IPS-18a (cell line): Measurements from ENCODE around the gene CIITA.
"Not testable (repeated sequence)": the region's sequence is repeated elsewhere in the genome, so short reads cannot be mapped to it uniquely, and the experiment has no call there.

ENCODE experiments used
- H3K27ac ChIP-seq: one replicate; pipeline ENCODE4 v1.5.1; 2013; ENCODE audit warnings: low read length
- H3K27me3 ChIP-seq: one replicate; pipeline ENCODE4 v1.6.1; 2013; ENCODE audit warnings: mild to moderate bottlenecking, low read length; ENCODE audit not compliant: control insufficient read depth, insufficient read depth
- H3K36me3 ChIP-seq: one replicate; pipeline ENCODE4 v1.6.1; 2013; ENCODE audit warnings: low read depth, low read length; ENCODE audit not compliant: control insufficient read depth
- H3K4me1 ChIP-seq: one replicate; pipeline ENCODE4 v1.6.1; 2013; ENCODE audit warnings: low read depth, low read length; ENCODE audit not compliant: control insufficient read depth
- H3K4me3 ChIP-seq: one replicate; pipeline ENCODE4 v1.5.1; 2013; ENCODE audit warnings: low read length
- H3K9ac ChIP-seq: one replicate; pipeline ENCODE4 v1.6.1; 2013; ENCODE audit warnings: mild to moderate bottlenecking, low read length, moderate library complexity
- H3K9me3 ChIP-seq: one replicate; pipeline ENCODE4 v1.6.1; 2013; ENCODE audit warnings: low read depth, low read length; ENCODE audit not compliant: control insufficient read depth

CIITA gene

GRCh38 chr16:10907757-10908045 lies 30.7 kb downstream of the CIITA start:
- no peaks in the 10 kb centered on the region for H3K36me3 ChIP-seq
- no peak overlapping the region for H3K9ac ChIP-seq
- no peaks in the 10 kb centered on the region for H3K9me3 ChIP-seq
- no peaks in the 10 kb centered on the region for H3K4me1 ChIP-seq
- no peaks in the 10 kb centered on the region for H3K27me3 ChIP-seq
- no peak overlapping the region for H3K27ac ChIP-seq
- no peak overlapping the region for H3K4me3 ChIP-seq

- no peak overlapping the region for H3K9ac ChIP-seq
- H3K27ac ChIP-seq = no peak overlapping the region
- no peaks in the 10 kb centered on the region for H3K36me3 ChIP-seq
- H3K4me3 ChIP-seq = no peak overlapping the region
- H3K9me3 ChIP-seq = no peaks in the 10 kb centered on the region
- no peaks in the 10 kb centered on the region for H3K27me3 ChIP-seq
- H3K4me1 ChIP-seq = no peaks in the 10 kb centered on the region
These were observed 34.3 kb downstream of the CIITA start for GRCh38 chr16:10911267-10911666.

- no peaks in the 10 kb centered on the region for H3K4me1 ChIP-seq
- no peak overlapping the region for H3K4me3 ChIP-seq
- H3K27ac ChIP-seq = no peak overlapping the region
- no peaks in the 10 kb centered on the region for H3K27me3 ChIP-seq
- H3K36me3 ChIP-seq = no peaks in the 10 kb centered on the region
- no peak overlapping the region for H3K9ac ChIP-seq
- no peaks in the 10 kb centered on the region for H3K9me3 ChIP-seq
These were observed 39.5 kb downstream of the CIITA start for GRCh38 chr16:10916534-10916933.

- Histone ChIP-seq H3K9ac (no peak overlapping the region), H3K27me3 (no peaks in the 10 kb centered on the region), H3K4me1 (no peaks in the 10 kb centered on the region), H3K27ac (no peak overlapping the region), H3K9me3 (no peaks in the 10 kb centered on the region), H3K4me3 (peak overlapping the region; percentile 7), H3K36me3 (no peaks in the 10 kb centered on the region)
These were observed 41.4 kb downstream of the CIITA start for GRCh38 chr16:10918294-10919002.

GRCh38 chr16:10919003-10919351 lies 42.0 kb downstream of the CIITA start:
- Histone ChIP-seq H3K9ac (no peak overlapping the region), H3K4me3 (no peak overlapping the region), H3K36me3 (no peaks in the 10 kb centered on the region), H3K4me1 (no peaks in the 10 kb centered on the region), H3K9me3 (no peaks in the 10 kb centered on the region), H3K27me3 (no peaks in the 10 kb centered on the region), H3K27ac (no peak overlapping the region)

DNA sequence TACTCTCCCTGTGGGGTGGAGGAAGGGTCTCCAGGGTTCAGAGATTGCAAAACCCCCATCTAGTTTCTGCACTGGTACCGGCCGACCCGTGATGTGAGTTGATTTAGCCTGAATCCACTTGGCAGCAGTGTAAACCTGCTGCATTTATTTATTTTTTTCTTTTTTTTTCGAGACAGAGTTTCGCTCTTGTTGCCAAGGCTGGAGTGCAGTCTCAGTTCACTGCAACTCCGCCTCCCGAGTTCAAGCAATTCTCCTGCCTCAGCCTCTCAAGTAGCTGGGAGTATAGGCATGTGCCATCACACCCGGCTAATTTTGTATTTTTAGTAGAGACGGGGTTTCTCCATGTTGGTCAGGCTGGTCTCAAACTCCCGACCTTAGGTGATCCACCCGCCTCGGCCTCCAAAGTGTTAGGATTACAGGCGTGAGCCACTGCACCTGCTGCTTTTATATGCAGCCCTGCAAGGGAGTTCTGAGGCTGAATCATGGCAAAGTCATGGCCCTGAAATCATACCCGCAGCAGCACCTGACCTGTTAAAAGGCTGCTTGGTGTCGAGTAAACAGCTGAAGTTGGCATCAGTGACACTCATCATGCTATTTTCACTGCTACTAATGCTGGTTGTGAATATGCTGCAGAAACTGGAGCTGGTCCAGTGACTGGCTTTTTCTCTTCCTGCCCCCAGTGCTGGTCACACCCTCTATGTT lies 43.9 kb downstream of the CIITA start:
- H3K36me3 ChIP-seq = no peaks in the 10 kb centered on the region

GRCh38 chr16:10921536-10922327 lies 44.7 kb downstream of the CIITA start:
- Histone ChIP-seq H3K9ac (no peak overlapping the region), H3K36me3 (no peaks in the 10 kb centered on the region), H3K27ac (no peak overlapping the region)

More for the DNA sequence above, 43.9 kb downstream of the CIITA start:
- no peaks in the 10 kb centered on the region for H3K27me3 ChIP-seq
- no peak overlapping the region for H3K27ac ChIP-seq
- no peak overlapping the region for H3K9ac ChIP-seq
- H3K4me1 ChIP-seq = no peaks in the 10 kb centered on the region
- H3K4me3 ChIP-seq = no peak overlapping the region
- no peaks in the 10 kb centered on the region for H3K9me3 ChIP-seq

DNA sequence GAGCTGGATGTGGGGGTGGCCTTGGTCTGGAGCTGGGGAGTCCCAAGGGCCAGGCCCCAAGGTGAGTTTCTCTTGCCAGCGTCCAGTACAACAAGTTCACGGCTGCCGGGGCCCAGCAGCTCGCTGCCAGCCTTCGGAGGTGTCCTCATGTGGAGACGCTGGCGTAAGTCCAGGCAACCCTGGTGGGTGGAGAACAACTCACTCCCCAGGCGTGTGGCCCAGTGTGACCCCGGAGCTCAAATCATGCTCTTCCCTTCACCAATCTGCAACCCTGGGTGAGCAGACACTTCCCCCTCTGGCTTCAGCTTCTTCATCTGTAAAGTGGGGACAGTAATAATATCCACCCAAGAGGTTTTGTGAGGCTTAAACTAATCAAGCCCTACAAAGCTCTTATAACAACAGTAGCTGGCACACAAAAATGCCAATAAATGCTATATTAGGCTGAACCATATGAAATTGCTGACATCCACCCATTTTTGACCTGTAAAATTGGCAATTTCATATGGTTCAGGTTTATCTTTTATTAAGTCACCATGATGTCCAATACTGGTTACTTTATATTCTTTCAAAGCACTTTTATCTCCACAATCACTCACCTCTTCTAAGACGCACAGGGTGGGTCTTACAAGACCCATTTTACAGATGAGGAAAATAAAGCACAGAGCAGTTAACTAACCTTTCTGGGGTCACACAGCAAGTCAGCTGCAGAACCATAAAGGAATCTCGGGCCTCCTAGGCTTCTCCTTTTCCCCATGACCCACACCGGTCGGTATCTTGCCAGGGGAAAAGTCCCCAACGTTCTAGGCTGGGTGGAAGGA lies 45.5 kb downstream of the CIITA start:
- Histone ChIP-seq H3K9ac (no peak overlapping the region), H3K9me3 (no peaks in the 10 kb centered on the region), H3K27me3 (no peaks in the 10 kb centered on the region), H3K27ac (no peak overlapping the region), H3K36me3 (peaks cover 5% of the 10 kb centered on the region), H3K4me3 (no peak overlapping the region), H3K4me1 (no peaks in the 10 kb centered on the region)

More at GRCh38 chr16:10921536-10922327, 44.7 kb downstream of the CIITA start:
- H3K4me3 ChIP-seq = no peak overlapping the region
- no peaks in the 10 kb centered on the region for H3K27me3 ChIP-seq
- H3K9me3 ChIP-seq = no peaks in the 10 kb centered on the region
- no peaks in the 10 kb centered on the region for H3K4me1 ChIP-seq

DNA sequence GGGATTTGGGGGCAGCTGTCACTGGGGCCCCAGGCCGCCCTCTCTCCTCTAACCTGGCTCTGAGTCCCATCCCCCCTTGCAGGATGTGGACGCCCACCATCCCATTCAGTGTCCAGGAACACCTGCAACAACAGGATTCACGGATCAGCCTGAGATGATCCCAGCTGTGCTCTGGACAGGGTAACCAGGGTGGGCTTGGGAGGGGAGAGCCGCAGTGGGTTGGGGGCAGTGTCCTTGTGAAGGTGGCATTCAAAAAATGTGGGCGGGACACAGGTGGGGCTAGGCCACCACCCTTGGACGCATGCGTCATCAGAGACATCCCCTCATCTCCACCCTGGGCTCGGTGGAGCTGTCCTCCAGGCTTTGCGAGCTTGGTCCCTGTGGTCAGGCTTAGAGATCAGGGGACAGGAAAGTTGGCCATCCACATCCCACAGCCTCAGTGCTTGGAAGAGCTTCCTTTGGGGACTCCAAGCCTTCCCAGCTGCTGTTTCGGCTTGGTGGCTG lies 46.2 kb downstream of the CIITA start:
- Histone ChIP-seq H3K9me3 (no peaks in the 10 kb centered on the region), H3K27ac (no peak overlapping the region), H3K9ac (no peak overlapping the region), H3K4me1 (no peaks in the 10 kb centered on the region), H3K27me3 (no peaks in the 10 kb centered on the region), H3K36me3 (peaks cover 11% of the 10 kb centered on the region), H3K4me3 (no peak overlapping the region)

DNA sequence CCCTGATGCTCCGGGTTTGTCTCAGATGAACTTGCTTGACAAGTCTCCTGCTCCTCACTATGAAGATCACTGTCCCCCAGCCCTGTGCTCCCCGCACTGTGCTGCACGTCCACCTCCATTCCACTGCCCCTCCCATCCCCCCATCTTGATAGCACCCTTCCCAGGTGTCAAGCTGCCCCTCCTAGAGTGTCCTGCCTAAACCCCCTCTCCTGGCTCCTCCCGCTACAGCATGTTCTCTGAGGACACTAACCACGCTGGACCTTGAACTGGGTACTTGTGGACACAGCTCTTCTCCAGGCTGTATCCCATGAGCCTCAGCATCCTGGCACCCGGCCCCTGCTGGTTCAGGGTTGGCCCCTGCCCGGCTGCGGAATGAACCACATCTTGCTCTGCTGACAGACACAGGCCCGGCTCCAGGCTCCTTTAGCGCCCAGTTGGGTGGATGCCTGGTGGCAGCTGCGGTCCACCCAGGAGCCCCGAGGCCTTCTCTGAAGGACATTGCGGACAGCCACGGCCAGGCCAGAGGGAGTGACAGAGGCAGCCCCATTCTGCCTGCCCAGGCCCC lies 46.7 kb downstream of the CIITA start:
- no peak overlapping the region for H3K27ac ChIP-seq
- peaks cover 15% of the 10 kb centered on the region for H3K36me3 ChIP-seq
- no peak overlapping the region for H3K9ac ChIP-seq
- H3K4me3 ChIP-seq = no peak overlapping the region
- H3K4me1 ChIP-seq = no peaks in the 10 kb centered on the region
- H3K9me3 ChIP-seq = no peaks in the 10 kb centered on the region
- H3K27me3 ChIP-seq = no peaks in the 10 kb centered on the region

GRCh38 chr16:10925285-10925684 lies 48.3 kb downstream of the CIITA start:
- not testable (repeated sequence) for H3K9ac ChIP-seq, H3K27me3 ChIP-seq, H3K27ac ChIP-seq, H3K4me3 ChIP-seq, H3K4me1 ChIP-seq, H3K9me3 ChIP-seq
- H3K36me3 ChIP-seq = peaks cover 18% of the 10 kb centered on the region
